ENCODE measurements around the gene ZNFX1. TPM values are rescaled to one million over a fixed set of nuclear protein-coding genes. Genes with fewer than 3 reads are reported as not detected.
"Not testable (repeated sequence)": the region's sequence is repeated elsewhere in the genome, so short reads cannot be mapped to it uniquely, and the experiment has no call there.

ZNFX1 gene
- total and polyA plus RNA-seq, 2 experiments from 2014 or later, result 10.0 to 13.9 TPM

- no peak for TF ChIP-seq EZH2phosphoT487 (IDR thresholded peaks at IDR 0.05; ENCODE audit: low read depth, severe bottlenecking, unreplicated experiment)
- no peak for TF ChIP-seq CTCF (IDR thresholded peaks at IDR 0.05; ENCODE audit: poor library complexity)
- no peak for TF ChIP-seq EZH2 (IDR thresholded peaks at IDR 0.05; ENCODE audit: borderline replicate concordance)
- Histone ChIP-seq H3K4me3 (peak within 1 kb of the TSS; percentile 60), H3K36me3 (replicated peaks; ENCODE audit: insufficient read depth, low read depth) (peaks cover 4% of the 10 kb centered on the region), H3K27ac (peak within 1 kb of the TSS; percentile 60), H3K4me1 (ENCODE audit: insufficient read depth) (no peaks in the 10 kb centered on the region), H3K27me3 (no peaks in the 10 kb centered on the region), H3K79me2 (peaks cover 22% of the 10 kb centered on the region), H3K9me2 (replicated peaks; ENCODE audit: insufficient read depth) (no peaks in the 10 kb centered on the region), H3K4me2 (peak within 1 kb of the TSS; percentile 88), H3K9me3 (ENCODE audit: low read depth) (no peaks in the 10 kb centered on the region), H2AFZ (peak within 1 kb of the TSS; percentile 70), H4K20me1 (ENCODE audit: insufficient read depth, poor library complexity, severe bottlenecking) (no peaks in the 10 kb centered on the region)
- peak; percentile 99 for DNase-seq (ENCODE audit: low spot score)
- WGBS (ENCODE audit: low lambda C conversion rate, missing lambda C conversion rate), result 1% methylated on average over 45 of the region's 46 CpGs
Observed at GRCh38 chr20:49219091-49219923, 58.5 kb downstream of the ZNFX1 start, which contains the start of gene DDX27. Gene DDX27, plus strand, starts transcription at chr20:49219416. Its CDS starts 33 bp downstream, at chr20:49219449.

- peak overlapping the region; percentile 60 for H3K4me2 ChIP-seq
- H3K9me2 ChIP-seq (replicated peaks; ENCODE audit: insufficient read depth); DNase-seq (ENCODE audit: low spot score); H3K27me3 ChIP-seq; H3K36me3 ChIP-seq (replicated peaks; ENCODE audit: insufficient read depth, low read depth); H3K9me3 ChIP-seq (ENCODE audit: low read depth); H4K20me1 ChIP-seq (ENCODE audit: insufficient read depth, poor library complexity, severe bottlenecking); H3K4me3 ChIP-seq; H3K4me1 ChIP-seq (ENCODE audit: insufficient read depth): not testable (repeated sequence)
- peaks cover 22% of the 10 kb centered on the region for H3K79me2 ChIP-seq
- WGBS (ENCODE audit: low lambda C conversion rate, missing lambda C conversion rate), result 65% methylated on average over 13 of the region's 13 CpGs
- peak overlapping the region; percentile 30 for H2AFZ ChIP-seq
- peak overlapping the region; percentile 57 for H3K27ac ChIP-seq
Observed at GRCh38 chr20:49218739-49219090, 59.1 kb downstream of the ZNFX1 start.

GRCh38 chr20:49216991-49217578, 60.8 kb downstream of the ZNFX1 start:
- 22% methylated on average over 11 of the region's 11 CpGs for WGBS (ENCODE audit: low lambda C conversion rate, missing lambda C conversion rate)
- DNase-seq (ENCODE audit: low spot score), result peak; percentile 97

More at GRCh38 chr20:49216991-49217578, 60.8 kb downstream of the ZNFX1 start:
- no peaks in the 10 kb centered on the region for H3K36me3 ChIP-seq (replicated peaks; ENCODE audit: insufficient read depth, low read depth)
- no peak overlapping the region for H3K27ac ChIP-seq
- H3K4me1 ChIP-seq (ENCODE audit: insufficient read depth), result no peaks in the 10 kb centered on the region
- H4K20me1 ChIP-seq (ENCODE audit: insufficient read depth, poor library complexity, severe bottlenecking), result no peaks in the 10 kb centered on the region
- no peaks in the 10 kb centered on the region for H3K27me3 ChIP-seq
- H3K9me3 ChIP-seq (ENCODE audit: low read depth), result no peaks in the 10 kb centered on the region
- H2AFZ ChIP-seq, result peak overlapping the region; percentile 28
- H3K4me3 ChIP-seq, result no peak overlapping the region
- peak; percentile 93 for TF ChIP-seq CTCF (IDR thresholded peaks at IDR 0.05; ENCODE audit: poor library complexity)
- TF ChIP-seq EZH2phosphoT487 (IDR thresholded peaks at IDR 0.05; ENCODE audit: low read depth, severe bottlenecking, unreplicated experiment), result no peak
- no peaks in the 10 kb centered on the region for H3K9me2 ChIP-seq (replicated peaks; ENCODE audit: insufficient read depth)
- peaks cover 22% of the 10 kb centered on the region for H3K79me2 ChIP-seq
- H3K4me2 ChIP-seq, result peak overlapping the region; percentile 68
